NOMO-1 treated with DMSO at 0.1 percent for 48 hours (cell line): Measurements from ENCODE around the gene PDSS2.
"Not testable (repeated sequence)": the region's sequence is repeated elsewhere in the genome, so short reads cannot be mapped to it uniquely, and the experiment has no call there.

Source experiments
- DNase-seq: peaks from one replicate; lab custom pipeline; 2025; ENCODE audit not compliant: unreplicated experiment; lab: John Stamatoyannopoulos, UW

PDSS2 gene

GRCh38 chr6:107280001-107280400 lies 179.4 kb downstream of the PDSS2 start:
- not testable (repeated sequence) for DNase-seq

- DNase-seq = no peak
Measured at GRCh38 chr6:107275330-107275865, 184.0 kb downstream of the PDSS2 start.

DNA sequence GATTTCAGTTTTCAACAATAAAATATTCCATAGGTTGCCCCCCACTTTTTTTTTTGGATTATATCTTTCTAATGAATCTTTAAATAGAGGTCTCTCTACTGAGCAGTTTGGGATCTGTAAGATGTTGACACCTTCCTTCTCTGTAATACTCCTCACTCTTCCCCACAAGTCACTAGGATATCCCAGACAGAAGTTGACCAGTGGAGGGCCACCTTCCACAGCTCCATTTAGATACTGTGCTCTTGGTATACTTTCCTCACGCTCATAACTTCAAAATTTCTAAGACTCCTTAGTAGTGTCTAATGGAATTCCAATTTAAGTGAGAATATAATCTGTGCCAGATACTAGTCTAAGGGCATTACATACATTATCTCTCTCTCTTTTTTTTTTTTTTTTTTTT lies 185.1 kb downstream of the PDSS2 start:
- no peak for DNase-seq

DNA sequence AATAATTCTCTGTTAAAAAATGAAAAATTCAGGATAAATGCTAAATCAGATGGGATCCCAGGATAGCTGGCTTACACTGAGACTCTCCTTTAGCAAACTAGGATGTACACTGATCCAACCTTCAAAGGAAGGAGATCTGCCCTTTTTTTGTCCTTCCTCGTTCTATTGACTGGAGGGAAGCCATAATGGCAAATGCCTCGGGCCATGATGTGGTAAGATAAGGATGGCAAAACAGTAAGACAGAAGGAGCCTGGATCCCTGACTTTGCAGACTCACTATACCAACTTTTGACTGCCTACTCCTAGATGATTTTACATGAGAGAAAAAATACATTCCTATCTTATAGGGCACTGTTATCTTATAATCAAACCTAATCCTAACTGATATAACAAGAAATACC lies 187.1 kb downstream of the PDSS2 start:
- no peak for DNase-seq

DNA sequence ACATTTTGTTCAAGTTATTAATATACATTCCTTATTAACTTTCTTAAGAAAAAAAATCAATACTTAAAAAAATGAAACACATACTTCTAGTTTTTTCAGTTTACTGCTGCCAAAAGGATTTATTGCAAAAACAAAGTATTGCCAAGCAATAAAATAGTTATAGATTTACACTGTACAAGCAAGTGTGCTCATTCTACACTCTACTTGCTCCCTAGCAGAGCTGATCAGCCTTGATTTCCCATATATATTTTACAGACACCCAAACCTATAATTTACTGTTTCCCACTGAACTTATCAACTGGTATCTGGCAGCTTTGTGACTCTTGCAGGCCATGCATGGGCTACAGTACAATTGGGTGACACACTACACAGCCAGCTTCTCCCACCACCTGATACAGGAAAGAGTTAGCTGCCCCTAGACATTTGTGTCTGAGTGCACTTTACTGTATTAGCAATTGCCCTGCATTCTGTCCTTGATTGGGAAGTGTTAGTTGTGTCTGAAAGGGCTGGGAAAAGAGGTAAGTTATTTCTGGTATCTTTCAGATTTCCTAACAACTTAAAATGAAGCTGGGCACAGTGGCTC lies 188.1 kb downstream of the PDSS2 start:
- DNase-seq = no peak

- no peak for DNase-seq
Measured at GRCh38 chr6:107267634-107268033, 191.7 kb downstream of the PDSS2 start.

DNA sequence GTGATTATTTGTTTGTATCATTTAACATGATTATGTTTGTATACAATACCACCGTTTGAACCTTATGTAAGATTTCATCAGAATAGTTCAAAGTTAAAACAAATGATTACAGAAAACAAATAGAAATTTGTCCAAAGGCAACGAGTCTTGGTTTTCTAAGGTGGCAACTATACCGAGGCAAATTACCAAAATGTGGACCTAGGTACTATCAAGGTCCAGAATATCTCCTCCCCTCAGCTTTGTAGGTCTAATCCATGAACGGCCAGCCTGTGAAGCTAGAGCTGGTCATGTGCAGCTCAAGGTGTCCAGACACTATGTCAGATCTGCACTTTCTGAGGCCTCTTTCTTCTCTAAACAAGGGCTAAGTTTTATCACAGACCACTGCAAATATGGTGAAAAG lies 192.4 kb downstream of the PDSS2 start:
- DNase-seq = no peak

GRCh38 chr6:107266563-107266962 lies 192.8 kb downstream of the PDSS2 start:
- DNase-seq = no peak

DNA sequence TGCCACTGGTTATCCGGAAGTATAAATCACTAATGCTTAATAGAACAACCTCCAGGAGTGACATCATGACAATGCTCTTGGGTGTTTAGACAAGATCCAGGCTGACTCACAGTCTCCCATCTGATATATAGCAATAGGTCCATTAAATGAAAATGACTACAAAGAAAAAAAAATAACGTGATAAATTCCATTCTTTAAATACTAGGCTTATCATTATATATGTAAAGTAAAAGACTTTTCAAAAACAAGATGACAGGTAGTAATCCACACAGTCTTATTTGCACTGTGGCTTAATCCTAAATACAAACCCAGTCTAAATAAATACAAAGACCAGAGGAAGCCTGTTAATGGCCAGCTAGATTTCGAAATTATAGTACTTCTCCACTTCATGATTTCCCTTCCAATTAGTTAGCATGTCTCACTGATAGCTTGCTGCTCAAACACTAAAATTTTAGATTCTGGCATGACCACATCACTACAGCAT lies 195.0 kb downstream of the PDSS2 start:
- DNase-seq = peak; percentile 38

- no peak for DNase-seq
Measured at GRCh38 chr6:107259951-107260350, 199.4 kb downstream of the PDSS2 start.

- DNase-seq = no peak
Measured at GRCh38 chr6:107248147-107248546, 211.2 kb downstream of the PDSS2 start.

DNA sequence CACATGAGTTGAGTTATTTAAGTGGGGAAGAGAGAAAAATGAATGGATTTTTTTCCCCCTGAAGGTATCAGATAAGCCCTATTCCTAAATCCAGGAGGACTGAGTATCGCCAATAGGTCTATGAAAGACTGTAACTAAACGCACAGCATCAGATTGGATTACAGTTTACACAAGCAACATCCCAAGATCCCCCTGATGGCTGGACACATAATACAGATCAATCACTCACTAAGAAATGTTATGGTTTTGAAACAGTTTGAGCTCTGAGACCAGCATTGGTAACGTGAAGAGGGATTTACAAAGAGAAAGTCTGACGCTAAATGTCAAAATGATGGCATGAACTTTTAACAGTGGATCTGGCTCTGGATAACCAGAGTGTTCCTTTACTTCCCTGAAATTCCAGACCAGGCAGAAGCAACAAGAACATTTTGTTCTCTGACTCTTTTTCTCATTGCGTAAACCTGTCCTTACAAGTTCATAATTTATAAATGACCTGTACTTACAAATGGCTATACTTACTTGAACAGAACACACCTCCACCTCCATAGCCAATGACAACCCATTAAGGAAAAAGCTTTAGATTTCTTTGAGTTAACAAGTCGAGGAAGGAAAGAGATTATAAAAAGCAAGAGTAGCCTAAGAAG lies 212.3 kb downstream of the PDSS2 start:
- DNase-seq = no peak

GRCh38 chr6:107246249-107246971 lies 213.0 kb downstream of the PDSS2 start:
- no peak for DNase-seq

DNA sequence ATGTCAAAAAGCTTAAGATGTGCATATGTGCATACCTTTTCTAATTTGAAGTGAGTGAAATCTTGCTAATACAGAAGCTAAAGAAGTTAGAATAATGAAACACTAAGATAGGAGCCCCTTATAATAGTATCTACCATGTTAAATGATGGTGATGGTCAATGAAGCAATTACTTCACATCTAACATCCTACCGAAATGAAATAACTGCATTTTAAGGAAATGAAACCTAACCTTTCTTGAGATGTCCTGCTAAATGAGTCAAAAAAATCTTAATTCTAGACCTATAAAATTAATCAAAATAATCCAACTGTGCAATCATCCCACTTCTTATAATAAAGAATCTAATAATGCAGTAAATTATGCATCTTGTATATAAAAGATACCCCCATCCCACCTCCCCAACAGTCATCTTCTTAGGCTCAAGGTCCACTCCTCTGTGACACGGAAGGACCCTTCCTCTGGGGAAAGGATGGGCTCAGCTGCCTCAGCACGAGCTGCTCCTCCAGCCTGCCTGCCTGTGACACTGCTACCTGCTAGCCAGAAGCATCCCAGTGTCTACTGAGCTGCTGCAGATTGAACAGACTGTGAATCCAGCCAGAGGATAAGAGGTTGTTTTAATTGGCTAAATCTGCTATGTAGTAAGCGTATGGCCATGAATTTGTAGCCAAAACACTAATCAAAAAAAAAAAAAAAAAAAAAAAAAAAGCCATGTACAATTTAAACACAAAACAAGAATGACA lies 214.5 kb downstream of the PDSS2 start:
- DNase-seq = no peak

DNA sequence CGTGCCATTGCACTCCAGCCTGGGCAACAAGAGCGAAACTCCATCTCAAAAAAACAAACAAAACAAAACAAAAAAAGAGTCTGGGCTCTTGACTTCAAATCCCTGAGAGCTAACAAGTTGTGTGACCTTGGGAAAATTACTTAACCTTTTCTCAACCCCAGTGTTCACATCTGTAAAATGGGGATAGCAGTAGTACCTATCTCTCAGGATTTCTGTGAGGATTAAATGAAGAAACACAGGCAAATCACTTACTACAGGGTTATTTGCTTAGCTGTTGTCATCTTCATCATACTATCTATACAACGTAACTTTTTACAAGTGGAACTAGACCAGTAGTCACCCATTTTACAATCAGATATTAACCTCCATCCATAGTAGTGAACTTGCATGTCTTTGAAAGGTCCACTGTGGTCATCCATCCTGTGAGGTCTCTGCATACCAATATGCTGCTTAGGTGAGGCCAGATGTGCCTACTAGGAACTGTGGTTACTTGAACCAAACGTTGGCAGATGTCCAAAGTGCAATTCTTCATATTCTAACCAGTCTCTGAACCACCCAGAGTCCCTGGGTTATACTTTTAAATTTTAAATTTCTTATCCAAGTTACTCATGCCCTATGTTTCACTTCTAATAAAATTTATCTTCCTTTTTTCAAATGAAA lies 215.2 kb downstream of the PDSS2 start:
- DNase-seq = no peak

DNA sequence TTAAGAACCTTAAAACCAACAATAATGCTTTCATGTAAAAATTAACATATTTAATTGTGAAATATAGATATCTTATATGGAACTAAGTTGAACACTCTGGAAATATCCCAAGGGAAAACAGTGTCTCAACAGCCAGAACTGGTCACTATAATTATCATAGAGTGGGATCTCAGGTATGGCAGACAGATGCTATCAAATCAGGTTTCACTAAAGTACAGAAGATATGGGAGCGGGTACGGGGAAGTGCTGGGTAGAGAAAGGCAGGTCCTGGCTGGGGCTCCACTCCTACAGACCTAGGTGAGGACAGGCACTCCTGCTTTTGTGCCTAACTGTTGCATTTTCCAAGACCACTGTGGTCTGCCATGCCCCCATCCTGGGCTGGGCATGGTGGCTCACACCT lies 215.9 kb downstream of the PDSS2 start:
- no peak for DNase-seq

- DNase-seq = no peak
Measured at GRCh38 chr6:107237992-107238660, 221.2 kb downstream of the PDSS2 start.

DNA sequence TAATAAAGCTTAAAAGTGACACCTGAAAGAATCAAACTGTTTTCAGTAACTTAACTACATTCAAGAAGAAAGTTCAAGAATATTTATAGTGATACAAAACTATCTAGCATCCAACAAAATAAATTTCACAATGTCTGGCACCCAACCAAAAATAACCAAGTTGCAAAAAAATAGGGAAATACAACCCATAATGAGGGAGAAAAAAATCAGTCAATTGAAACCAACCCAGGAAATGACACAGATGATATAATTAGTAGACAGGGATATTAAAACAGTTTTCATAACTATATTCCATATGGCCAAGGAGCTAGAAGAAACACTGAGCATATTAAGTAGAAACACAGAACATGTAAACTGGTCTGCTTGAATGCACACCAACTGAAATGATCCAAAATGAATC lies 223.9 kb downstream of the PDSS2 start:
- no peak for DNase-seq

DNA sequence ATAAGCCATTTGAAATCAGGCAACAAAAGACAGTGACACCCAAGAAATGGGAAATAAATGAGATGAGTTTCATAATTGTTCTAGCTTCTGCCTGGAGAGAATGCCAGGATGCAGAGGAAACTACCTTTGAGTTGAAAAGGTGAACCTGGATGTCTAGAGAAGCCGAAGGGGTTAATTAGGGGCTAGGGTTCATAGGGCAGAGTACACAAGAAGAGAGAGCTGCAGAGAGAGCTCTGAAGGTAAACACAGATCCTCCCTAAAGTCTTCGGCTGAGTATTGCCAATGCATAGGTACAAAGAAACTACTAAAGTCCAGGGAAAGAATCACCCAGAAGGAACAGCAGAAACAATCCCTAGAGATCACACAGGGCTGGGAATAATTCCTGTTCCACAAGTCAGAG lies 224.4 kb downstream of the PDSS2 start:
- DNase-seq = no peak

GRCh38 chr6:107231243-107231642 lies 228.1 kb downstream of the PDSS2 start:
- no peak for DNase-seq
